Colonic mucosa (tissue), 4 donors: Measurements from ENCODE around the gene FES. TPM values are rescaled to one million over a fixed set of nuclear protein-coding genes. Genes with fewer than 3 reads are reported as not detected.
A peak's percentile ranks its signal among the peaks of the same experiment; 100 is the strongest.

Experiments
- DNase-seq: peaks from one replicate; pipeline ENCODE4 v3.0.0-alpha.2; 2020
- H3K27ac ChIP-seq: fragments of 200-600 bp; one replicate; pipeline ENCODE4 v1.8.0; 2021
- H3K27me3 ChIP-seq: fragments of 200-600 bp; one replicate; pipeline ENCODE4 v1.8.0; 2021
- H3K36me3 ChIP-seq: fragments of 200-600 bp; one replicate; pipeline ENCODE4 v1.8.0; 2021
- H3K4me1 ChIP-seq: fragments of 200-600 bp; one replicate; pipeline ENCODE4 v1.8.0; 2021; ENCODE audit warnings: mild to moderate bottlenecking
- H3K4me3 ChIP-seq: fragments of 200-600 bp; one replicate; pipeline ENCODE4 v1.8.0; 2021
- H3K9ac ChIP-seq, 2 donors: one replicate each; pipeline ENCODE4 v1.7.0; 2013; ENCODE audit warnings: control low read depth in 2 of 2, low read depth in 2 of 2, low read length in 2 of 2
- H3K9me3 ChIP-seq: fragments of 200-600 bp; one replicate; pipeline ENCODE4 v1.8.0; 2021
- intact Hi-C: fragments of 100-400 bp; cut with DNase I; formaldehyde crosslinking; loops from one replicate; pipeline ENCODE4 v1.14.1; 2022
- total RNA-seq, 2 donors: library from RNA; stranded (reverse); fragmentation: NEBNext Ultra II Directional in 1 of 2; extraction: Animal tissue kit (Norgen Biotek cat#: 25700) in 1 of 2; gene quantifications; one replicate each; pipeline ENCODE4 v1.2.1, GENCODE V29; 2021
- TF ChIP-seq, protein P1 (sequence below): fragments of 200-600 bp; IDR thresholded peaks from one replicate; pipeline ENCODE4 v1.8.0; 2022; ENCODE audit warnings: antibody characterized with exemption, mild to moderate bottlenecking
- donor health status: healthy.
- donor health status: DM: no; HTN: no; CAD: no.
- donor health status: DM: no; HTN: no; CAD: no.

The FES gene
- total RNA-seq, 2 donors from 2014 or later = 6.5 to 8.8 TPM

DNA sequence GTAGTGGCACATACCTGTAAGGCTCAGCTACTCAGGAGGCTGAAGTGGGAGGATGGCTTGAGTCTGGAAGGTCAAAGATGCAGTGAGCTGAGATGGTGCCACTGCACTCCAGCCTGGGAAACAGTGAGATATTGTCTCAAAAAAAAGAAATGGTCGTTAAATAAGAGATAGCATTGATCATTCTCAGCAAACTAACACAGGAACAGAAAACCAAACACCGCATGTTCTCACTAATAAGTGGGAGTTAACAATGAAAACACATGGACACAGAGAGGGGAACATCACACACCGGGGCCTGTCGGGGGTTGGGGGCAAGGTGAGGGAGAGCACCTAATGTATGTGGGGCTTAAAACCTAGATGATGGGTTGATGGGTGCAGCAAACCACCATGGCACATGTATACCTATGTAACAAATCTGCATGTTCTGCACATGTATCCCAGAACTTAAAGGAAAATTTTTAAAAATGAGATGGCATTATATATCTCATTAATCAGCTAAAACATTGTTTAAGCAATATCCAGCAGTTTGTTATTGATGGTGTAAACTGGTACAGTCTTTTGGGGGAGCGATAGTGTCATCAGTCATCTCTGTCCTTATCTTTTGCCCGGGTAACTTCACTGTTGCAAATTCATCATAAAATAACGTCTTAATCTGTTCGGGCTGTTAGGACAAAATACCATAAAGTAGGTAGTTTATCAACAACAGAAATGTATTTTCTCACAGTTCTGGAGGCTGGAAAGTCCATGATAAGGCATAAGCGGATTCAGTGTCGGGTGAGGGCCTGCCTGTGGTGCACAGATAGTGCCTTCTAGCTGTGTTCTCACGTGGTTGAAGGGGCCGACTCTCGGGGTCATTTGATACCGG lies 17.1 kb downstream of the FES start:
- H3K27me3 ChIP-seq = no peaks in the 10 kb centered on the region
- intact Hi-C loops = no loop called here
- H3K27ac ChIP-seq = peak overlapping the region; percentile 94
- no peaks in the 10 kb centered on the region for H3K4me1 ChIP-seq
- H3K9ac ChIP-seq = peak overlapping the region in 1 of 2 donors; percentile 74
- H3K9me3 ChIP-seq = no peaks in the 10 kb centered on the region
- TF ChIP-seq, protein P1, sequence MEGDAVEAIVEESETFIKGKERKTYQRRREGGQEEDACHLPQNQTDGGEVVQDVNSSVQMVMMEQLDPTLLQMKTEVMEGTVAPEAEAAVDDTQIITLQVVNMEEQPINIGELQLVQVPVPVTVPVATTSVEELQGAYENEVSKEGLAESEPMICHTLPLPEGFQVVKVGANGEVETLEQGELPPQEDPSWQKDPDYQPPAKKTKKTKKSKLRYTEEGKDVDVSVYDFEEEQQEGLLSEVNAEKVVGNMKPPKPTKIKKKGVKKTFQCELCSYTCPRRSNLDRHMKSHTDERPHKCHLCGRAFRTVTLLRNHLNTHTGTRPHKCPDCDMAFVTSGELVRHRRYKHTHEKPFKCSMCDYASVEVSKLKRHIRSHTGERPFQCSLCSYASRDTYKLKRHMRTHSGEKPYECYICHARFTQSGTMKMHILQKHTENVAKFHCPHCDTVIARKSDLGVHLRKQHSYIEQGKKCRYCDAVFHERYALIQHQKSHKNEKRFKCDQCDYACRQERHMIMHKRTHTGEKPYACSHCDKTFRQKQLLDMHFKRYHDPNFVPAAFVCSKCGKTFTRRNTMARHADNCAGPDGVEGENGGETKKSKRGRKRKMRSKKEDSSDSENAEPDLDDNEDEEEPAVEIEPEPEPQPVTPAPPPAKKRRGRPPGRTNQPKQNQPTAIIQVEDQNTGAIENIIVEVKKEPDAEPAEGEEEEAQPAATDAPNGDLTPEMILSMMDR = no peak
- no peak for DNase-seq
- H3K36me3 ChIP-seq = peaks cover 3% of the 10 kb centered on the region
- H3K4me3 ChIP-seq = no peak overlapping the region

DNA sequence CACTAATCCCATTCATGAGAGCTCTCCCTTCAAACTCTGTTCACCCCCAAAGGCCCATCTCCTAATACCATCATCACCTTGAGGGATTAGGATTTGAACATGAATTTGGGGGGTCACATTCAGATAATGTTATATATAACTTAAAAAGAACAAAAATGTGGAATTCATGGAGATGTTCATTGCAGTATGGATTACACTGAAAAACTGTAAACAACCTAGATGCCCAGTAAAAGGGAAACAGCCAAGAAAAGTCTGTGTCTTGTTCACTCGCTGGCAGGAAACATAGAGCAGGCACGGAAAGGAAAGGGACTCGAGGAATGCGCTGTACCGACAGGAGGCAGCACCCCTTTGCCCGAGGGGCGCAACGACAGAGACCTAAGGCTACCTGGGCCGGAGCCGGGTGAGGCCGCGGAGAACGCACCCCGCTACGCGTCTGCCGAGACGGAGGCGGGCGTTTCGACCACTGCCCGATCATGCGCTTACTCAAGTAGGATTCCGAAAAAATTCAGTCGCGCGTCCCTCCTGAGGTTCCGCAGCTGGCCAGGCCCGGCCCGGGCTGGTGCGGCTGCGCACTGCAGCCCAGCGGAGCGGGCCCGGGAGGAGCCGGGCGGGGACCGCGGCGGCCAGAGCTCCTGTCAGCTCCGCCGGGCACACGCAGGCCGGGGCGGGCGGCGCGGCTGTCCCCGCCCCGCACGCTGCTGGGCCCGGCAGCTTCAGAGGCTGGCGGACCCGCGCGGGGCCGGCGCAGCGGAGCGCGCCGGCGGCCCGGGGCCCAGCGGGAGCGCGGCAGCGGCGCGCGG lies 17.9 kb downstream of the FES start:
- no peaks in the 10 kb centered on the region for H3K4me1 ChIP-seq
- intact Hi-C loops = no loop called here
- no peaks in the 10 kb centered on the region for H3K9me3 ChIP-seq
- H3K4me3 ChIP-seq = peak overlapping the region; percentile 52
- H3K9ac ChIP-seq = peak overlapping the region; percentile 74 to 86
- H3K27me3 ChIP-seq = no peaks in the 10 kb centered on the region
- DNase-seq = peak; percentile 84
- TF ChIP-seq, protein P1 = peak; percentile 82
- H3K27ac ChIP-seq = peak overlapping the region; percentile 94
- H3K36me3 ChIP-seq = peaks cover 11% of the 10 kb centered on the region

DNA sequence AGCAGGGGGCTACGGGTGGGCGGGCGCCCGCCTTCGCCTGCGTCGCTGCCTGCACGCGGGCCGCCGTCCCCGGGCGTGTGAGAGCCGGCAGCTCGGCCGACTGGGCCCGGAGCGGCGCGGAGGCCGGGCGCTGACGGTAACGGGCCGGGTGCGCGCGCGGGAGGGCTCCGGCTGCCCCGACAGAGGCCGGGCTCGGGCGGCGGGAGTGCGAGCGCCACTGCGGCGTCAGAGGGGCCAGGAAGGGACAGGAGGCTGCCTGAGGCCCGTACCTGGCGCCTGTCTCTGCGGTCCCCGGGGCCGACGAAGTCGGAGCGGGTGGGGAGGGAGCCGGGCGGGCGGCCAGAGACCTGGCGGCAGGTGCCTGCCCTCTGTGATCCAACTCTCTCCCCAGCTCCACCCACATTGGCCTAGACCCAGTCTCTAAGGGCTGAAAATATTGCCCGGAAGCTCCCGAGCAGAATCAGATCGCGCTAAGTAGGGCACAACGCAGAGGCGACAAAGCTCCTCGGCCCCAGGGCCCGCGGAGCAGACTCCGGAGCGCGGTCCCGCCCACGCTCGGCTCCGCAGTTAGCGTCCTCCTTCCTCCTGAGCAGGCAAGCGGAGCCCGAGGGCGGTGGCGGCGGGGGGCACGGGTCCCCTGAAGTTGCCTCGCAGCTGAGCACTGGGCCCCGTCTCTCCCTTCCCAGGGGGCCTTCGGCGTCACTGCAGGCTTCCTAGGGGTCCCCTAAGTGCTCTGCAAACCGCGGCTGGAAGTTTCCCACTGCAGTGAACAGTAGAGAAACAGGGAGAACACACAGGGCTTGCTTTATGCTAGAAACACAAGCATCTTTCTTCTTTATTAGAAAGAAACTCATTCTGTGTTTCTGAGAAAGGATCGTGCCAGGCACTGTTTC lies 18.8 kb downstream of the FES start, which contains the start of gene MAN2A2:
Gene MAN2A2, plus strand, starts transcription at position 463 of the 893 bp plus-strand sequence. CDS start 906 bp downstream, outside the sequence.
- Histone ChIP-seq H3K9me3 (no peaks in the 10 kb centered on the region), H3K27ac (peak within 1 kb of the TSS; percentile 95), H3K9ac (peak within 1 kb of the TSS; percentile 74 to 86), H3K4me1 (no peaks in the 10 kb centered on the region), H3K27me3 (no peaks in the 10 kb centered on the region), H3K36me3 (peaks cover 12% of the 10 kb centered on the region), H3K4me3 (peak within 1 kb of the TSS; percentile 73)
- intact Hi-C loops = no loop called here
- TF ChIP-seq, protein P1 = no peak
- DNase-seq = peak; percentile 87

DNA sequence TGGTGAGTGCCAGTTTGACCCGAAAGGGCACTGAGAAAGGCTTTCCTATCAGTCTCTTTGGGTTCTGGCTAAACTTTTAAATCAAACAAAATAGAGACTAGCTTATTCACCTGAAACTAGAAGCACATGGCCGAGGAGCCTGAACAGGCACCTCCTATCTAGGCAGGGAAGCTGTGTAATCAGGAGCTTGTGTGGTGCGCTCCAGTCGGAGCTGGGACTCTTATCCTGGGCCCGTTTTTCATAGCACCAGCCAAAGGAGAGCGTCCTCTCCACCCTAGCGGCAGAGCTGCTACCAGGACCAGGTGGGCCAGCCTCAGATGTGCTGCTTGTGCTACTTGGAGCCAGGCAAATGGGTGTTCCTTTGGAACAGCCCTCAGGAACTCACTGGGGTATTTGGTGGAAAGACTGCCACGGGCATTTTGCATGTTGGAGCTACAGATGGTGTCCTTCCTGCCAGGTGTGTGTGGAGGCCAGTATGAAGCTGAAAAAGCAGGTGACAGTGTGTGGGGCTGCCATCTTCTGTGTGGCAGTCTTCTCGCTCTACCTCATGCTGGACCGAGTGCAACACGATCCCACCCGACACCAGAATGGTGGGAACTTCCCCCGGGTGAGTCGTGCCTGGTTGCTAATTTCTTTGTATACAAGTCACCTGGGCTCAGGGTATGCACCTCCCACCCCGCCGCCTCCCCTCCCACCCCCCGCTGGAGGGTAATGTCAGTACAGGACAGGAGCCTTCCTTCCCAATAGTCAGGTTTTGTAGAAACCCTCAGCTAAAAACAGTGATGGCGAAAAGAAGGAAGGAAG lies 19.6 kb downstream of the FES start:
- H3K4me1 ChIP-seq = no peaks in the 10 kb centered on the region
- H3K27ac ChIP-seq = peak overlapping the region; percentile 95
- intact Hi-C loops = no loop called here
- peaks cover 12% of the 10 kb centered on the region for H3K36me3 ChIP-seq
- H3K4me3 ChIP-seq = peak overlapping the region; percentile 73
- no peaks in the 10 kb centered on the region for H3K27me3 ChIP-seq
- peak overlapping the region; percentile 62 to 84 for H3K9ac ChIP-seq
- TF ChIP-seq, protein P1 = no peak
- no peaks in the 10 kb centered on the region for H3K9me3 ChIP-seq
- peak; percentile 41 for DNase-seq
